OCI-LY3 (cell line): Measurements from ENCODE around the gene NOS1AP.

Experiments used
- H2AFZ ChIP-seq: fragments of 200-600, 300-600 bp; shearing (Covaris generic); 2 replicates; pipeline ENCODE4 v1.6.0; 2014; ENCODE audit warnings: antibody characterized with exemption, low read depth, low read length
- H3K27ac ChIP-seq: fragments of 200-600, 300-600 bp; sonication (generic); 2 replicates; pipeline ENCODE4 v1.5.1; 2014; ENCODE audit warnings: mild to moderate bottlenecking, low read length, moderate library complexity, mixed read lengths
- H3K27me3 ChIP-seq: fragments of 200-600, 300-600 bp; sonication (generic); 2 replicates; pipeline ENCODE4 v1.6.1; 2014; ENCODE audit warnings: low read depth, low read length, mixed read lengths
- H3K36me3 ChIP-seq: fragments of 200-600, 300-600 bp; sonication (generic); replicated peaks from 2 replicates; pipeline ENCODE3; 2014; ENCODE audit warnings: low read depth, low read length, mixed read lengths
- H3K4me1 ChIP-seq: fragments of 300-600, 200-600 bp; sonication (generic); 2 replicates; pipeline ENCODE4 v1.6.1; 2014; ENCODE audit warnings: low read length, mixed read lengths
- H3K4me2 ChIP-seq: fragments of 200-600, 300-600 bp; sonication (generic); 2 replicates; pipeline ENCODE4 v1.6.1; 2014; ENCODE audit warnings: low read length, mixed read lengths
- H3K4me3 ChIP-seq: fragments of 300-600, 200-600 bp; sonication (generic); 2 replicates; pipeline ENCODE4 v1.5.1; 2014; ENCODE audit warnings: antibody characterized with exemption, mild to moderate bottlenecking, low read length, moderate library complexity
- H3K79me2 ChIP-seq: fragments of 300-600, 200-600 bp; shearing (Covaris generic); 2 replicates; pipeline ENCODE4 v1.6.1; 2014; ENCODE audit warnings: mild to moderate bottlenecking, low read length, mixed read lengths
- H3K9ac ChIP-seq: fragments of 300-600, 200-600 bp; shearing (Covaris generic); 2 replicates; pipeline ENCODE4 v1.6.0; 2014; ENCODE audit warnings: mild to moderate bottlenecking, low read length, moderate library complexity
- H3K9me3 ChIP-seq: fragments of 200-600, 300-600 bp; shearing (Covaris generic); 2 replicates; pipeline ENCODE4 v1.6.1; 2014; ENCODE audit warnings: low read length, mixed read lengths; ENCODE audit not compliant: insufficient read depth
- H4K20me1 ChIP-seq: fragments of 200-600, 300-600 bp; sonication (generic); 2 replicates; pipeline ENCODE4 v1.6.1; 2016; ENCODE audit warnings: low read length, mixed read lengths; ENCODE audit not compliant: insufficient read depth
- EZH2phosphoT487 ChIP-seq: fragments of 200-600 bp; shearing (Covaris generic); IDR thresholded peaks from 2 replicates; pipeline ENCODE4 v1.6.1; 2018; ENCODE audit warnings: antibody characterized with exemption, mixed run types, low read depth
- TF ChIP-seq, protein P1 (sequence below): fragments of 200-600, 300-600 bp; sonication (generic); IDR thresholded peaks from 2 replicates; pipeline ENCODE4 v1.5.1; 2014; ENCODE audit warnings: antibody characterized with exemption, low read length, low read depth

NOS1AP gene

DNA sequence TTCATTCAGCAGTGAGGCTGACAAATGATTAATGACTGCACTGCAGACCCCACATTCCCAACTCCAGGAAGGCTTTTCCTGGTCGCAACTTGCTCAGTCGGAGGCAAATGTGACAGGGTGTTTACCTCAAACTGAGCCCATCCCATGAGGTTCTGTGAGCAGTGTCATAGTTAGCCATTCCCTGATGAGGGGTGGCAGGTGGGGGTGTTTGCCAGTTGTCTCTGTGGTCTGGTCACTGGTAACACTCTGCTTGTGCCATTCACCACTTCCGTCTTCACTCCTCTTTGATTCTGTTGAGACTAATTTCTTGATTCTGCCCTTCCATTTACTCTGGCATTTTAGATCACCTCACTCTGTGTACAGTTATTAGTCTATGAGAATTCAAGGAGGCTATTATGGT lies 73.5 kb downstream of the NOS1AP start:
- no peak overlapping the region for H3K9ac ChIP-seq
- TF ChIP-seq EZH2phosphoT487, result no peak
- TF ChIP-seq, protein P1, sequence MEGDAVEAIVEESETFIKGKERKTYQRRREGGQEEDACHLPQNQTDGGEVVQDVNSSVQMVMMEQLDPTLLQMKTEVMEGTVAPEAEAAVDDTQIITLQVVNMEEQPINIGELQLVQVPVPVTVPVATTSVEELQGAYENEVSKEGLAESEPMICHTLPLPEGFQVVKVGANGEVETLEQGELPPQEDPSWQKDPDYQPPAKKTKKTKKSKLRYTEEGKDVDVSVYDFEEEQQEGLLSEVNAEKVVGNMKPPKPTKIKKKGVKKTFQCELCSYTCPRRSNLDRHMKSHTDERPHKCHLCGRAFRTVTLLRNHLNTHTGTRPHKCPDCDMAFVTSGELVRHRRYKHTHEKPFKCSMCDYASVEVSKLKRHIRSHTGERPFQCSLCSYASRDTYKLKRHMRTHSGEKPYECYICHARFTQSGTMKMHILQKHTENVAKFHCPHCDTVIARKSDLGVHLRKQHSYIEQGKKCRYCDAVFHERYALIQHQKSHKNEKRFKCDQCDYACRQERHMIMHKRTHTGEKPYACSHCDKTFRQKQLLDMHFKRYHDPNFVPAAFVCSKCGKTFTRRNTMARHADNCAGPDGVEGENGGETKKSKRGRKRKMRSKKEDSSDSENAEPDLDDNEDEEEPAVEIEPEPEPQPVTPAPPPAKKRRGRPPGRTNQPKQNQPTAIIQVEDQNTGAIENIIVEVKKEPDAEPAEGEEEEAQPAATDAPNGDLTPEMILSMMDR, result no peak
- H3K9me3 ChIP-seq, result no peaks in the 10 kb centered on the region
- H3K36me3 ChIP-seq, result no peaks in the 10 kb centered on the region
- peaks cover 54% of the 10 kb centered on the region for H3K27me3 ChIP-seq
- no peaks in the 10 kb centered on the region for H4K20me1 ChIP-seq
- no peaks in the 10 kb centered on the region for H3K79me2 ChIP-seq
- no peak overlapping the region for H3K4me2 ChIP-seq
- H3K4me1 ChIP-seq, result no peaks in the 10 kb centered on the region
- H3K4me3 ChIP-seq, result no peak overlapping the region
- no peak overlapping the region for H2AFZ ChIP-seq
- no peak overlapping the region for H3K27ac ChIP-seq

DNA sequence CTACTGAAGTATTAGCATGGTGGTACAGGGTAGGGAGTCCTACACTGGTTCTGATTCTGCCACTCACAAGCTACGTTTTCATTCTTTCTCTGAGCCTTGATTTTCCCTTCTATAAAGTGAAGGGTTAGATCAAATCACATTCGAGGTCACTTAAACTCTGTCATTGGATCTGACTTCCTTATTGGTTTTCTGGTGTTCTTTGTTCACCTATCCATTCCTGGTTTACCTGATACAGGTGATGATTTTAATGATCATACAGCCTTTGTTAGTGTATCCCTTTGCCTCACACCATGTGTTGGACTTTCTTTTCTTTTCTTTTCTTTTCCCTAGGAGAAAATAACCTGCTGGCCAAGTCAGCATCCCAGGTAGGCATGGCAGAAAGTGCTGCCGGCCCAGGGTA lies 74.8 kb downstream of the NOS1AP start:
- Histone ChIP-seq H4K20me1 (no peaks in the 10 kb centered on the region), H2AFZ (no peak overlapping the region), H3K9ac (no peak overlapping the region), H3K9me3 (no peaks in the 10 kb centered on the region), H3K36me3 (no peaks in the 10 kb centered on the region), H3K4me3 (no peak overlapping the region), H3K4me2 (no peak overlapping the region), H3K27me3 (peaks cover 41% of the 10 kb centered on the region), H3K79me2 (no peaks in the 10 kb centered on the region), H3K4me1 (no peaks in the 10 kb centered on the region), H3K27ac (no peak overlapping the region)
- no peak for TF ChIP-seq EZH2phosphoT487
- TF ChIP-seq, protein P1, result no peak

DNA sequence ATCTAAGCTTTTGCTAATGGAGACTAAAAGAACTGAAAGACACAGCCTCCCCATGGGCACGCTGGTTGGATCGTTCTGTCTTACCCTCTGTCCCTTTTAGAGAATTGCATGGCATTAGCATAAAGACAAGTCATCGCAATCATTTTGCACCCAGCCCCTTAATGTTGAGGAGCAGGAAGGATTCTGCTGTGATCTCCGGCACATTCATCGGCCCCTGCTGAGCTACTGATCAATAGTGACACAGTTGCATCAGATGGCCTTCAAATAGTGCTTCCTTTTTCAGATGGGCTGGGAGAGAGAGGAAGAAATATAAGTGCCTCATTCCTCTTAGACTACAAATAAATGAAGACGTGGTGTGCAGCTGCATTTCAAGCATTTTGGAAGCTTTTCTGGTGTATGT lies 75.4 kb downstream of the NOS1AP start:
- TF ChIP-seq EZH2phosphoT487, result no peak
- TF ChIP-seq, protein P1, result no peak
- no peak overlapping the region for H3K27ac ChIP-seq
- H3K9me3 ChIP-seq, result no peaks in the 10 kb centered on the region
- H3K9ac ChIP-seq, result no peak overlapping the region
- H3K27me3 ChIP-seq, result peaks cover 38% of the 10 kb centered on the region
- H3K36me3 ChIP-seq, result no peaks in the 10 kb centered on the region
- no peak overlapping the region for H2AFZ ChIP-seq
- H3K4me1 ChIP-seq, result no peaks in the 10 kb centered on the region
- no peak overlapping the region for H3K4me3 ChIP-seq
- no peaks in the 10 kb centered on the region for H4K20me1 ChIP-seq
- H3K4me2 ChIP-seq, result no peak overlapping the region
- H3K79me2 ChIP-seq, result no peaks in the 10 kb centered on the region

DNA sequence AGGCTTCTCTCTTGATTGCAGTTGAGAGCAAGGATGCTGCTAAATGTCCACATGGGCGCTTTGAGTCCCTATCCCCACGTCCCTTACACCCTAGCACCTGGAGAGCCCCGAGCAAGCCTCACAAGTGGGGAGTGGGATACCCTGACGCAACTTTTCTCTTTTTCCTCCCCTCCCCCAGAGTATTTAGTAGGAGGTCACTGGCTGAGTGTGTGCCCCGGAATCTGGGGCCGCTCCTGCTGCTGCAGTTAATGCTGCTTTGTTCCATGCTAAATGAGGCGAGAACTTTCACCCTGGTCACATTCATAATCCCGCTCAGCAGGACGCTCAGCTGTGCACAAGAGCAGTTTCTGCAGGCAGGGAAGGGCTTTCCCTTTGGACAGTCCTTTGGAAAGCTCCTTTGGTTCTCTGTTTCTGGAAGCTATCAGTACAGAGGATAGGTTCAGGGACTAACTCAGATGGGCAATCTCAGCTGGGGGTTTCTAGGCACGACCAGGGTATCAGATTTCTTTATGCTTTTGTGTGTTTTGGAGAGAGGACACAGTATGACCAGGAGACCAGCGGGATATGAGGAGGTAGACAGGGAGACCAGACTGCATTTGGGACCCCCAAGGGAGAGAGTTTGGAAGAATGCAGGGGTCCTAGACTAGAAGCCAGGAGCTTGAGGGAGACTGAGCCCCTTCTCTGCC lies 75.9 kb downstream of the NOS1AP start:
- H3K27ac ChIP-seq, result no peak overlapping the region
- no peak overlapping the region for H3K9ac ChIP-seq
- TF ChIP-seq, protein P1, result no peak
- no peak for TF ChIP-seq EZH2phosphoT487
- H3K79me2 ChIP-seq, result no peaks in the 10 kb centered on the region
- no peaks in the 10 kb centered on the region for H4K20me1 ChIP-seq
- no peak overlapping the region for H3K4me2 ChIP-seq
- H2AFZ ChIP-seq, result no peak overlapping the region
- no peaks in the 10 kb centered on the region for H3K9me3 ChIP-seq
- H3K27me3 ChIP-seq, result peaks cover 37% of the 10 kb centered on the region
- no peaks in the 10 kb centered on the region for H3K4me1 ChIP-seq
- H3K4me3 ChIP-seq, result no peak overlapping the region
- no peaks in the 10 kb centered on the region for H3K36me3 ChIP-seq
